ENCODE data around the gene PRKG1.

DNA sequence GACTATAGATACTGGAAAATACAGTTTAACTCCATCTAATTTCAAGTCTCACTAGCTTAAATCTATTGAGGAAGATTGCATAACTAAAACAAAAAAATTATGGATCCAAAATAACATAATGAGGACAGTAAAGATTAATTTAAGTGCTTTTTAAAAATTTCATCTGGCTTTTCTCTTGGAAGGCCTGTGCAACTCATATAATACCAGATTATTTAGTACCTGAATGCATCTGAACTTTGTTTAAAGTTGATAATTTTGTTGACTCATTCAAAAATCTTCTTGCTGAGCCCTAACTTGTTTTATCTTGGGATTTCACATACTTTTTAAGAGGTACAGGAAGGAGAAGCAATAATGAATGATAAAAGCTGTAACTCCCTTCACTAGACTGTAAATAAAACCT is 478.6 kb downstream of the PRKG1 start:
- no peak for TF ChIP-seq EZH2phosphoT487 (IDR thresholded peaks at IDR 0.05; ENCODE audit: low read depth)
- TF ChIP-seq, protein P1, sequence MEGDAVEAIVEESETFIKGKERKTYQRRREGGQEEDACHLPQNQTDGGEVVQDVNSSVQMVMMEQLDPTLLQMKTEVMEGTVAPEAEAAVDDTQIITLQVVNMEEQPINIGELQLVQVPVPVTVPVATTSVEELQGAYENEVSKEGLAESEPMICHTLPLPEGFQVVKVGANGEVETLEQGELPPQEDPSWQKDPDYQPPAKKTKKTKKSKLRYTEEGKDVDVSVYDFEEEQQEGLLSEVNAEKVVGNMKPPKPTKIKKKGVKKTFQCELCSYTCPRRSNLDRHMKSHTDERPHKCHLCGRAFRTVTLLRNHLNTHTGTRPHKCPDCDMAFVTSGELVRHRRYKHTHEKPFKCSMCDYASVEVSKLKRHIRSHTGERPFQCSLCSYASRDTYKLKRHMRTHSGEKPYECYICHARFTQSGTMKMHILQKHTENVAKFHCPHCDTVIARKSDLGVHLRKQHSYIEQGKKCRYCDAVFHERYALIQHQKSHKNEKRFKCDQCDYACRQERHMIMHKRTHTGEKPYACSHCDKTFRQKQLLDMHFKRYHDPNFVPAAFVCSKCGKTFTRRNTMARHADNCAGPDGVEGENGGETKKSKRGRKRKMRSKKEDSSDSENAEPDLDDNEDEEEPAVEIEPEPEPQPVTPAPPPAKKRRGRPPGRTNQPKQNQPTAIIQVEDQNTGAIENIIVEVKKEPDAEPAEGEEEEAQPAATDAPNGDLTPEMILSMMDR (IDR thresholded peaks at IDR 0.05; ENCODE audit: low read depth, low read length): no peak

Data from OCI-LY3 (cell line).